Ammon's horn (tissue), 1 donor: ENCODE results near the gene CDH16.
"Not testable (repeated sequence)": the region's sequence is repeated elsewhere in the genome, so short reads cannot be mapped to it uniquely, and the experiment has no call there.

Source experiments
- DNase-seq: peaks from one replicate; pipeline ENCODE4 v3.0.0-alpha.2; 2016; ENCODE audit warnings: low spot score

CDH16 gene

DNA sequence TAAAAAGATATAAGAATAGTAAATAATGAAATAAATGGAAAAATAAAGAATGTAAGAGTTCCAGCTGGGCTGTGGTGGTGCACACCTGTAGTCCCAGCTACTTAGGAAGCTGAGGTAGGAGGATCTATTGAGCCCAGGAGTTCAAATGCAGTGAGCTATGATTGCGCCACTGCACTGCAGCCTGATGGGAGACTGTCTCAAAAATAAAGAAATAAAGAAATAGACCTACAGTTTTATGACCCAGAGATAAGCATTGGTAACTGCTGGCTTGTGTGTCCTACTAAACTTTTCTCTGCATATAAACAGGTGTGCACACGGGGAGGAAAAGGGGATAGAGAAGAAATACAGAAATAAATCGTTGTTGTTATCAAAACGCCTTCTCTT is 46.1 kb downstream of the CDH16 start:
- DNase-seq: no peak

DNA sequence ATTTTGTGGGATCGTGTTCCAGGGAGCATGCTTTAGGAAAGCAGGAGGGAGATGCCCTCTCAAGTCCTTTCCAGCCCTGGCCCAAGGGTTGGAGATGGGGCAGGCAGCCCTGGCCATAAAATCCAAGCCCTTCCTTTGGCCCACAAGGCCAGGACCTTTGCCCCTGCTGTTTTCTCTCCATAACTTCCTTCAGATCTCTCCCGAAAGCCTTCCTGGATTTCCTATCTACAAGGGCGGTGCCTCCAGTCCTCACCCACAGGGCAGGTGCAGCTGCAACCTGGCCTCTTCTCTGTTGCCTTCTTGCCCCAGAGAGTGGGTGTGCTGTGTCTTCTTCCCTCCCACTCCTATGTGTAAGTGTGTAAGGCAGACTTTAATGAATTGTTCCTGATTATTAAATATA is 46.8 kb downstream of the CDH16 start:
- no peak for DNase-seq

DNA sequence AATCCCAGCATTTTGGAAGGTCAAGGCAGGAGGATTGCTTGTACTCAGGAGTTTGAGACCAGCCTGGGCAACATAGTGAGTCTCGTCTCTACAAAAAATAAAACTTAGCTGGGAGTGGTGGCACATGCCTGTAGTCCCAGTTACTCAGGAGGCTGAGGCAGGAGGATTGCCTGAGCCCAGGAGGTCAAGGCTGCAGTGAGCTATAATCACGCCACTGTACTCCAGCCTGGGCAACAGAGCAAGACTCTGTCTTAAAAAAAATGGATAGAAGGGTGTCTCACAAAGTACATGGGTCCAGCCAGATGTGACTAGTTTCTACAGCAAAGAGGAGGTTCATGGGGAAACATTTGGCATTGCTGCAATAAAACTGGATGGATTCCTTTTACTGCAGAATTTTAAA is 47.3 kb downstream of the CDH16 start:
- not testable (repeated sequence) for DNase-seq

DNA sequence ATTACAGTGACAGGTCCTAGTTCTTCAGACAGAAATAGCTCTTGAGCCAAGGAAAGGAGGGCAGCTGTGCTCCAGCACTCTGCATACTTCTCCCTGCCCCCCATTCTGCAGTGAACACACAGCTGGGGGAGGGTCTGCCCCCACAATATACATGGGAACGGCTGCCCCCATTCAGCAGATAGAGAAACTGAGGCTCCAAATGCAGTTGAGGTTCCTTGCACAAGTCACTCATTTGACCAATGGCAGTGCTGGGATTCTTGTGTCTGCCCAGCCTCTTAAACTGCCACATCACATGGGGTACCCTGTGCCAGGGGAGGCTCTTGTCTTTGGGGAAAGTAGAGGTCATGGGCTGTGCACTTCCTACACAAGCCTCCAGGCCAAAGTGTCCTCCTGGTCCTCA is 49.3 kb downstream of the CDH16 start:
- no peak for DNase-seq

DNA sequence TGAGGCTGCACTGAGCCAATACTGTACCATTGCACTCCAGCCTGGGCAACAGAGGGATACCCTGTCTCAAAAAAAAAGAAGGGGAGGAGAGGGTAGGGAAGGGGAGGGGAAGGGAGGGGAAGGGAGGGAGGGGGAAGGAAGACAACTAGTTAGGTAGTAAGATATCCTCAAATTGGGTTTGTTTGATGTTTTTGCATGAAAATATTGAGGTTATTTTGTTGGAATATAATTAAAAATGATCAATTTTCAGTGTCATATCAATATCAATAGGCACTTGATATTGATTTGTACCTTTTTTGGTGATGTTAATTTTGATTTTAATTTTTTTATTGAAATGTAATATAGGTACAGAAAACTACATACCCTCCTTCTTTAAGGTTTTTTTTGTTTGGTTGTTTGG is 55.0 kb downstream of the CDH16 start:
- DNase-seq: no peak

DNA sequence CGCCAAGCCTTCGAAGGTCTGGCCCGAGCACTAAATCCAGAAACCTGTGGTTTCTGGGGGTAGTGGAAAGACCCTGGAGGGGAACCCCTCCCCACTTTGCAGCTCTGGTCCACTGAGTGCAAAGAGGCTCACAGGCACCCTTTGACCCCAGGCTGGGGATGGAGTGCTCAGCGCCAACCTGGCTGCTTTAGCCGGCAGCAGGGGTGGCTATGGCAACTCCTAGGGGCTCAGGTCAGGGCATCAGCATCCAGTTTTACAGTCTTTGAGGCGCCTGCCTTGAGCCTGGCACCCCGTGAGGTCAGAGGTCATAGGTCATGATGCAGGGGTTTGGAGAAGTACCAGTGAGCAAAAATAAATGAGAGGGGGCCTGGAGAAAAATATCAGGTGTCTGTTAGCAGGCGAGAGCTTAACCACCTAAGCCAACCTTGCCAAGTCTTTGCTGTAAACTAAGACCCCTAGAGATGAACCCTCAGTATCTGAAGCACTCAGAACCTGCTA is 56.6 kb downstream of the CDH16 start:
- DNase-seq: no peak

DNA sequence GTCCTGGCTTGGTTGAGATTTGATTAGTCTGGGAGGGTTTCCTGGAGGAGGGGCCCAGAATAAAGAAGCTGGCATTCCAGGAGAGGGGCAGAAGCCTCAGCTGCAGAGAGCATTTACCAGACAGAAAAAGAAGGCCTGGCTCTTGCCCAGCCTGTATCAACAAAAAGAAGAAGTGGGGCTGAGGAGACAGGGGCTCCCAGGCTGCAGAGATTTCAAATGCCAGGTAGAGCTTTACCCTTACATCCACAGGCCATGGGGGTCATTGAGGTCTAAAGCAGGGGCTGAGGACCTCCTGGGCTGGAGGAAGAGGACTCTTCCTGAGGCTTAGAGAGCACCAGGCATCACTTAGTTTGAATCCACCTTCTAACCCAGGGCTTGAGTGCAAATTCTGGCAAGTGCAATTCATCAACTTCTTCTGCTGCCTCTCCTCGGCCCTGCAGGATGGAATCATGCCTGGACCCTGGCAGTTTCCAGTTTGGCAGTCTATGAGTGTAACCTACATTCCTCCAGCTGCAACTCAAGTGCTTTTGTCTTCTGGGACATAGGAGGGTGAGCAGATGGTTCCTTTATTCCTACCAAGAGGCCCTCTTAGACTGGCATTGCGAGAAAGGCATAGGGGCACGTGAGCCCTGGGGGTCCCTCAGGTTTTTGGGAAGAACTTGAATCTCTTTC is 59.2 kb downstream of the CDH16 start:
- DNase-seq: no peak

DNA sequence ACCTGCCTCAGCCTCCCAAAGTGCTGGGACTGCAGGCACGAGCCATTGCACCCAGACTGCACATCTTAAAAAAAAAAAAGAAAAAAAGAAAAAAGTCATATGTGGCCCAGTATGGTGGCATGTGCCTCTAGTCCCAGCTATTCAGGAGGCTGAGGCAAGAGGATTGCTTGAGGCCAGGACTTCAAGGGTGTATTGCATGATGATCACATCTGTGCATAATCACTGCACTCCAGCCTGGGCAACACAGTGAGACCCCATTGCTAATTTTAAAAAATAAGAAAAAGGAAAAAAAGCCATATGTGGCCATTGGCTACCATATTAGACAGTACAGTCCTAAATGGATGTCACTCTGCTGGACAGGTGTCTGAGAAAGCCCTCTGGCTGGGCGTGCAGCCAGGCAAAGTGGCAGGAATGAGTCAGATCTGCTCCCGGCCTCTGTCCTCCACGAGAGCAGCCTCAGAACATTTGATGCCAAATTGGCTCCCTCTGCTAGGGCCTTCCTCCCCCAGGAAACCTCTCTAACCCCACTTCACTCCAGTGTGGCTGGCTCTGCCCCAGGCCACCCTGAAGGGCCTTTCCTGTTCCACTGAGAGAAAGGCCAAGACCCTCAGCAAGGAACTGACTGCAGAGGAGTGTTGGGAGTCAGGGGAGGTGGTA is 59.8 kb downstream of the CDH16 start:
- DNase-seq: no peak
